Glomerular visceral epithelial cell (primary cell): ENCODE data around the gene EMX1.

Experiments
- DNase-seq: peaks from one replicate; pipeline ENCODE4 v3.0.0-alpha.2; 2016; ENCODE audit errors: extremely low spot score

EMX1 gene

GRCh38 chr2:72917138-72917876 is at the start of gene EMX1:
Gene EMX1 (plus strand): TSS chr2:72917519. CDS start chr2:72917853, 334 bp downstream.
- peak; percentile 50 for DNase-seq

- DNase-seq: no peak
These were observed 46.3 kb upstream of the EMX1 start for GRCh38 chr2:72871060-72871459.

- no peak for DNase-seq
These were observed 45.4 kb upstream of the EMX1 start for GRCh38 chr2:72871880-72872279.

GRCh38 chr2:72883356-72883962 is 33.9 kb upstream of the EMX1 start:
- DNase-seq: peak; percentile 18

- no peak for DNase-seq
These were observed 30.8 kb upstream of the EMX1 start for GRCh38 chr2:72886505-72887031.

GRCh38 chr2:72887032-72887739 is 30.1 kb upstream of the EMX1 start, which contains the start of gene SPR:
Gene SPR (plus strand): TSS chr2:72887408. CDS start chr2:72887433, 25 bp downstream.
- DNase-seq: peak; percentile 72

- peak; percentile 87 for DNase-seq
These were observed 29.4 kb upstream of the EMX1 start for GRCh38 chr2:72887740-72888437.

- DNase-seq: no peak
These were observed 28.7 kb upstream of the EMX1 start for GRCh38 chr2:72888438-72889202.

GRCh38 chr2:72889991-72890390 is 27.3 kb upstream of the EMX1 start:
- DNase-seq: no peak

- DNase-seq: no peak
These were observed 26.1 kb upstream of the EMX1 start for GRCh38 chr2:72891091-72891818.

- DNase-seq: peak; percentile 77
These were observed 24.7 kb upstream of the EMX1 start for GRCh38 chr2:72892506-72893173.

GRCh38 chr2:72893594-72894319 is 23.6 kb upstream of the EMX1 start:
- peak; percentile 68 for DNase-seq

- no peak for DNase-seq
These were observed 22.8 kb upstream of the EMX1 start for GRCh38 chr2:72894514-72894913.

- no peak for DNase-seq
These were observed 22.2 kb upstream of the EMX1 start for GRCh38 chr2:72895154-72895553.

- no peak for DNase-seq
These were observed 21.5 kb upstream of the EMX1 start for GRCh38 chr2:72895759-72896281.

- no peak for DNase-seq
These were observed 20.9 kb upstream of the EMX1 start for GRCh38 chr2:72896446-72896845.

GRCh38 chr2:72897785-72898584 is 19.3 kb upstream of the EMX1 start:
- no peak for DNase-seq

- DNase-seq: no peak
These were observed 18.8 kb upstream of the EMX1 start for GRCh38 chr2:72898585-72898906.
